H1 (cell line): ENCODE results near the gene ATXN7. TPM values are rescaled to one million over a fixed set of nuclear protein-coding genes. Genes with fewer than 3 reads are reported as not detected.

Experiments
- CTCF ChIA-PET: fragments of 300-600 bp; sonication (Branson Sonifier 250); formaldehyde crosslinking; loops from one replicate; lab custom pipeline; 2021; ENCODE audit not compliant: partially characterized antibody; lab: Charles Lee
- POLR2A ChIA-PET: fragments of 300-600 bp; sonication (Branson Sonifier 250); formaldehyde crosslinking; loops from one replicate; lab custom pipeline; 2021; ENCODE audit warnings: inconsistent platforms; ENCODE audit not compliant: partially characterized antibody; lab: Charles Lee
- DNase-seq, 2 experiments: peaks; one replicate each; pipeline versions ENCODE4 v3.0.0 to v3.0.0-alpha.2; 2010 to 2022; ENCODE audit warnings: low spot score in 2 of 2, low read depth in 1 of 2, mixed read lengths in 1 of 2
- FAIRE-seq: peaks from 2 replicates; lab custom pipeline; 2011; peaks lifted over from hg19 to GRCh38; lab: Jason Lieb, UNC
- H2AFZ ChIP-seq: 2 replicates; pipeline ENCODE4 v1.8.1; 2012; ENCODE audit warnings: low read length, inconsistent platforms
- H2AK5ac ChIP-seq: 2 replicates; pipeline ENCODE4 v1.6.1; 2013; ENCODE audit warnings: low read depth, low read length
- H2BK120ac ChIP-seq: replicated peaks from 2 replicates; pipeline ENCODE3; 2013; ENCODE audit warnings: low read depth, low read length, inconsistent platforms
- H2BK12ac ChIP-seq: 2 replicates; pipeline ENCODE4 v1.6.1; 2013; ENCODE audit warnings: low read depth, low read length
- H2BK15ac ChIP-seq: 2 replicates; pipeline ENCODE4 v1.6.1; 2013; ENCODE audit warnings: low read length
- H2BK20ac ChIP-seq: 2 replicates; pipeline ENCODE4 v1.6.1; 2013; ENCODE audit warnings: low read length
- H2BK5ac ChIP-seq: 2 replicates; pipeline ENCODE4 v1.6.1; 2013; ENCODE audit warnings: low read depth, low read length
- H3K14ac ChIP-seq: 2 replicates; pipeline ENCODE4 v1.6.1; 2013; ENCODE audit warnings: inconsistent platforms; ENCODE audit not compliant: insufficient read length
- H3K18ac ChIP-seq: 2 replicates; pipeline ENCODE4 v1.6.1; 2013; ENCODE audit warnings: low read length; ENCODE audit errors: extremely low read depth
- H3K23ac ChIP-seq: 2 replicates; pipeline ENCODE4 v1.6.1; 2013; ENCODE audit warnings: inconsistent platforms; ENCODE audit not compliant: insufficient read length
- H3K23me2 ChIP-seq: 2 replicates; pipeline ENCODE4 v1.6.1; 2013; ENCODE audit warnings: low read depth, low read length
- H3K27ac ChIP-seq: 2 replicates; pipeline ENCODE4 v1.6.1; 2011; ENCODE audit warnings: low read depth, low read length, inconsistent platforms
- H3K27me3 ChIP-seq, 4 experiments: replicated peaks in 1 of 4; 1 replicate in 1 of 4; 2 replicates in 3 of 4; pipeline versions ENCODE4 v1.6.1 to v1.8.1; 2011 to 2013; ENCODE audit warnings: low read length in 3 of 4, mild to moderate bottlenecking in 3 of 4, inconsistent platforms in 2 of 4, mixed read lengths in 2 of 4, moderate library complexity in 1 of 4; ENCODE audit not compliant: control insufficient read depth in 3 of 4, insufficient read depth in 3 of 4; ENCODE audit errors: extremely low read depth in 1 of 4
- H3K36me3 ChIP-seq, 4 experiments: 2 replicates each; pipeline versions ENCODE4 v1.6.1 to v1.8.1; 2011 to 2013; ENCODE audit warnings: mild to moderate bottlenecking in 4 of 4, low read length in 3 of 4, moderate library complexity in 2 of 4, control low read depth in 1 of 4, inconsistent platforms in 1 of 4; ENCODE audit not compliant: insufficient read depth in 4 of 4, control insufficient read depth in 2 of 4
- H3K4ac ChIP-seq: replicated peaks from 2 replicates; pipeline ENCODE3; 2013; ENCODE audit warnings: low read length, low read depth, mixed read lengths, inconsistent platforms; ENCODE audit not compliant: insufficient read length
- H3K4me1 ChIP-seq, 4 experiments: replicated peaks in 1 of 4; 1 replicate in 1 of 4; 2 replicates in 3 of 4; pipeline versions ENCODE4 v1.6.1 to v1.8.1; 2011 to 2013; ENCODE audit warnings: low read length in 3 of 4, inconsistent platforms in 2 of 4, mixed read lengths in 1 of 4; ENCODE audit not compliant: insufficient read depth in 4 of 4, control insufficient read depth in 3 of 4
- H3K4me2 ChIP-seq, 2 experiments: 2 replicates each; pipeline versions ENCODE4 v1.6.1 to v1.8.1; 2011 to 2013; ENCODE audit warnings: low read depth in 2 of 2, low read length in 2 of 2, control low read depth in 1 of 2, inconsistent platforms in 1 of 2, mild to moderate bottlenecking in 1 of 2; ENCODE audit not compliant: insufficient read depth in 1 of 2
- H3K4me3 ChIP-seq, 4 experiments: fragments of 200-600, 300-600 bp in 1 of 4; sonication (generic), shearing (Covaris generic), sonication (Bioruptor Twin) in 1 of 4; 2 replicates each; pipeline versions ENCODE4 v1.5.1 to v1.8.1; 2011 to 2016; ENCODE audit warnings: low read length in 4 of 4, low read depth in 3 of 4, control low read depth in 2 of 4, inconsistent platforms in 2 of 4, mild to moderate bottlenecking in 2 of 4, mixed read lengths in 1 of 4, moderate library complexity in 1 of 4; ENCODE audit not compliant: insufficient read depth in 2 of 4; ENCODE audit errors: extremely low read depth in 1 of 4
- H3K56ac ChIP-seq: replicated peaks from 2 replicates; pipeline ENCODE3; 2013; ENCODE audit warnings: low read depth, mild to moderate bottlenecking, mixed read lengths, low read length, inconsistent platforms; ENCODE audit not compliant: insufficient read length
- H3K79me1 ChIP-seq: 2 replicates; pipeline ENCODE4 v1.6.1; 2013; ENCODE audit warnings: low read depth, low read length, control low read depth
- H3K79me2 ChIP-seq, 2 experiments: 2 replicates each; pipeline versions ENCODE4 v1.6.1 to v1.8.1; 2012 to 2013; ENCODE audit warnings: low read length in 2 of 2, mild to moderate bottlenecking in 2 of 2, inconsistent platforms in 1 of 2; ENCODE audit not compliant: insufficient read depth in 2 of 2, control insufficient read depth in 1 of 2
- H3K9ac ChIP-seq, 4 experiments: replicated peaks in 1 of 4; 1 replicate in 1 of 4; 2 replicates in 3 of 4; pipeline versions ENCODE4 v1.6.1 to v1.8.1; 2011 to 2013; ENCODE audit warnings: low read depth in 3 of 4, low read length in 3 of 4, control low read depth in 2 of 4, mild to moderate bottlenecking in 2 of 4, moderate library complexity in 2 of 4, inconsistent platforms in 1 of 4; ENCODE audit errors: extremely low read depth in 1 of 4
- H3K9me3 ChIP-seq, 2 experiments: 2 replicates each; pipeline versions ENCODE4 v1.6.1 to v1.8.1; 2012 to 2013; ENCODE audit warnings: mild to moderate bottlenecking in 2 of 2, moderate library complexity in 2 of 2, control low read depth in 1 of 2, inconsistent platforms in 1 of 2, low read depth in 1 of 2, low read length in 1 of 2, mixed read lengths in 1 of 2; ENCODE audit not compliant: insufficient read depth in 2 of 2
- H4K20me1 ChIP-seq, 2 experiments: replicated peaks in 1 of 2; 2 replicates each; pipeline versions ENCODE3 to v1.8.1; 2011 to 2013; ENCODE audit warnings: inconsistent platforms in 2 of 2, low read length in 2 of 2, mild to moderate bottlenecking in 1 of 2; ENCODE audit not compliant: insufficient read depth in 2 of 2, control insufficient read depth in 1 of 2
- H4K5ac ChIP-seq: 2 replicates; pipeline ENCODE4 v1.6.1; 2013; ENCODE audit warnings: low read length, low read depth, mixed read lengths, inconsistent platforms; ENCODE audit not compliant: insufficient read length
- H4K8ac ChIP-seq: 2 replicates; pipeline ENCODE4 v1.8.0; 2013; ENCODE audit warnings: mild to moderate bottlenecking, moderate library complexity, low read length, inconsistent platforms; ENCODE audit not compliant: insufficient read depth; ENCODE audit errors: extremely low read depth
- H4K91ac ChIP-seq: replicated peaks from 2 replicates; pipeline ENCODE3; 2013; ENCODE audit warnings: low read length, mixed read lengths, inconsistent platforms; ENCODE audit not compliant: insufficient read length
- ASH2L ChIP-seq: fragments of 200-600, 300-600 bp; sonication (generic); IDR thresholded peaks from one replicate; pipeline ENCODE4 v1.7.1; 2017; ENCODE audit warnings: low read length
- RNF2 ChIP-seq: fragments of 200-900, 300-1000 bp; sonication (generic); IDR thresholded peaks from 2 replicates; pipeline ENCODE4 v1.7.1; 2016; ENCODE audit warnings: borderline replicate concordance, low read depth, mild to moderate bottlenecking, antibody characterized with exemption, low read length; ENCODE audit not compliant: poor library complexity, severe bottlenecking; ENCODE audit errors: missing control alignments
- WGBS, 2 experiments: shearing (Covaris generic) in 1 of 2; methylation state at CpG; one replicate each; pipeline versions ENCODE4 v1.1.6 to v1.1.7; 2013 to 2015; ENCODE audit warnings: low lambda C conversion rate in 2 of 2, mixed read lengths in 2 of 2, inconsistent platforms in 1 of 2, low coverage in 1 of 2, missing lambda C conversion rate in 1 of 2; ENCODE audit not compliant: insufficient replicate concordance in 2 of 2, insufficient coverage in 1 of 2, insufficient read length in 1 of 2; ENCODE audit errors: extremely low coverage in 1 of 2, missing lambda C conversion rate in 1 of 2; 5-methylcytosine and 5-hydroxymethylcytosine counted together
- polyA plus RNA-seq, 7 experiments: library from polyadenylated mRNA; depleted of rRNA in 3 of 7; stranded (reverse) in 5 of 7; unstranded in 2 of 7; fragments of >200 nt in 5 of 7; fragments of 200-250 nt in 2 of 7; gene quantifications; 1 replicate in 5 of 7; 2 replicates in 1 of 7; 4 replicates in 1 of 7; pipeline versions ENCODE4 v1.2.1 to v1.2.3, GENCODE V29; 2011 to 2013; ENCODE audit warnings: missing spikeins in 2 of 7, mixed read lengths in 2 of 7
- total RNA-seq: library from RNA; stranded (reverse); fragmentation: NEBNext Ultra II Directional; extraction: Animal tissue kit (Norgen Biotek cat#: 25700); gene quantifications from 2 replicates; pipeline ENCODE4 v1.2.1, GENCODE V29; 2021

ATXN7 gene
- total and polyA plus RNA-seq, 2 of the 8 experiments (the other 6 are each of a cell fraction or from before 2014, with no cell fraction given) = 15.5 to 16.8 TPM

GRCh38 chr3:63967675-63968611 lies 104.3 kb downstream of the ATXN7 start:
- Histone ChIP-seq H3K4me1 (peaks cover 10 to 37% (median 34%) of the 10 kb centered on the region in 4 experiments; a peak in 6 of 7 replicates), H2BK15ac (no peak overlapping the region), H3K56ac (no peak overlapping the region), H3K23me2 (no peaks in the 10 kb centered on the region), H3K9me3 (no peaks in the 10 kb centered on the region), H2BK5ac (peak overlapping the region; percentile 57; the same call in 1 of the 2 replicates), H3K14ac (no peak overlapping the region), H3K9ac (no peak overlapping the region), H4K5ac (no peak overlapping the region), H3K79me2 (peaks cover 0 to 7% of the 10 kb centered on the region in 2 experiments; a peak in 2 of 4 replicates), H3K4me3 (peak overlapping the region in 1 of 4 experiments; percentile 3; a peak in 1 of 8 replicates), H3K4ac (no peak overlapping the region), H4K20me1 (peaks cover 0 to 2% of the 10 kb centered on the region in 2 experiments), H4K8ac (no peak overlapping the region; the same call in 1 of the 2 replicates), H2AK5ac (0 out of 2 replicates have a peak overlapping the region, but pooled peaks have one; percentile 7), H3K23ac (no peak overlapping the region), H3K18ac (no peak overlapping the region), H3K79me1 (peaks cover 2% of the 10 kb centered on the region; the same call in 1 of the 2 replicates), H2BK20ac (no peak overlapping the region), H3K27ac (no peak overlapping the region; the same call in 1 of the 2 replicates), H3K36me3 (no peaks in the 10 kb centered on the region), H4K91ac (no peak overlapping the region), H2BK12ac (0 out of 2 replicates have a peak overlapping the region, but pooled peaks have one; percentile 30), H2AFZ (0 out of 2 replicates have a peak overlapping the region, but pooled peaks have one; percentile 57), H2BK120ac (no peak overlapping the region), H3K27me3 (no peaks in the 10 kb centered on the region), H3K4me2 (peak overlapping the region; percentile 50 to 52)
- ChIA-PET CTCF (interaction anchor here (0.8 to 9.3 kb wide), 5 partner anchors 11 to 516 kb away, joined by 3 to 115 read pairs (median 5); no protein-coding TSS in a partner anchor), POLR2A (no interaction called here)
- WGBS, 2 experiments = 63% methylated on average over 11 of the region's 11 CpGs; no CpG with 5 or more reads in 1 of the 2 experiments
- DNase-seq (no peak), FAIRE-seq (no peak)
- TF ChIP-seq ASH2L (no peak), RNF2 (no peak)
